HG02970 (cell line): ENCODE measurements around the gene ATP11B.
A peak's percentile ranks its signal among the peaks of the same experiment; 100 is the strongest.

Source experiments
- ATAC-seq: cut with Tn5 transposase; IDR thresholded peaks from one replicate; pipeline ENCODE4 v1.9.1; 2021; ENCODE audit warnings: mild to moderate bottlenecking, moderate library complexity, moderate number of reproducible peaks; ENCODE audit not compliant: unreplicated experiment, low FRiP score

ATP11B gene

DNA sequence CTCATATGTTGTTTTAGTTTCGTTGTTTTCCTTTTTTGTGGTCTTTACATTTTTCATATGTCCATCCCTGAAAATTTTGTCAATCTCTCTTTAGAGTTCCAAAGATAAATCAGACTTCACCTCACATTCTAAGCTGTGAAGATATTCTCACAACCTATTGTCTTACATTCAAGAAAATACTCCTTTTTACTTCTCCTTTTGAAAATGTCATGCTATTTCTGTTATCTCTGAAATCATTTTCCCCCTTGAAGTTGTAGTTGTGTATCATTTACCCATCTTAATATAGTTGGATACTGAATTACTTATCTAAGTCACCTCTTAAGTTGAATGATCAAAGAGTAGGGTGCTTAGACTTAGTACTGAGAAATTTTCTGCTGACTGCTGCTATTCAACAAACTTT, 112.7 kb downstream of the ATP11B start:
- ATAC-seq = no peak

DNA sequence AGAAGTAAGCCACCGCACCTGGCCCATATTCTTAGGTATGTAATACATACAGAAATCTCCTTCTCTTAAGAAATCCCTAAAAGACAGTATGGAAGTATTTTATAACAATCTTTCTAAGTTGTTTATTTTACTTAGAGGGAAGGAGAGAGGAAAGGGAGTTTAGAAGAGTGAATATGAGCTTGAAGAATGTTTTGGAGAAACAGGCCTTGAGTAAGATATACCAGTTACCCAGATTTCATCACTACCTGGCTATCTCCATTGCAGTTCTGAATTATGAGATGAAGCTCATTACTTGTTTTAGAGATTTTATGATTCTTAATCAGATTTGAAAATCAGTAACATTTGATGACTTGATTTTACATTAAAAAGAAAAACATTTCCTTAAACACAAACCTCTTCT, 115.2 kb downstream of the ATP11B start:
- ATAC-seq = no peak

GRCh38 chr3:182909318-182910040, 116.2 kb downstream of the ATP11B start:
- no peak for ATAC-seq

GRCh38 chr3:182910936-182911781, 117.9 kb downstream of the ATP11B start:
- ATAC-seq = no peak

GRCh38 chr3:182911782-182912111, 118.4 kb downstream of the ATP11B start:
- ATAC-seq = no peak

DNA sequence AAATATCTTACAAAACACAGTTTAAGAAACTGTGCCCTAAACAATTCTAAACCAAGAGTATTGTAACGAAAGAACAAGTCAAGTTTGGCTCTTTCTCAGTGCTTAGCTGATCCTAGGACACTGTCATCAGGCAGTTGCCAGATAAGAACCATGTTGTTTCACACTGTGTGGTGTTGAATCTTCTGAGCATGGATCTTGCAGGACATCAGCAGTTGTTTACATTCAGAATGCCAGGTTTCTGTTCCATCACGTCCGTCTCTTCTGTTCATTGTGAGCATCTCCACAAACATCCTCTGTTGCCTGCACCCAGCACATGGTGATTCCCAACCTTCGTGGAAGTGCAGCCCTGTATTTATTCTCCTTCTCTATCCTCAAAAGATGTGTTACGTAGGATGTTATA, 119.2 kb downstream of the ATP11B start:
- ATAC-seq = no peak

- ATAC-seq = no peak
Measured at GRCh38 chr3:182913889-182914288, 120.6 kb downstream of the ATP11B start.

DNA sequence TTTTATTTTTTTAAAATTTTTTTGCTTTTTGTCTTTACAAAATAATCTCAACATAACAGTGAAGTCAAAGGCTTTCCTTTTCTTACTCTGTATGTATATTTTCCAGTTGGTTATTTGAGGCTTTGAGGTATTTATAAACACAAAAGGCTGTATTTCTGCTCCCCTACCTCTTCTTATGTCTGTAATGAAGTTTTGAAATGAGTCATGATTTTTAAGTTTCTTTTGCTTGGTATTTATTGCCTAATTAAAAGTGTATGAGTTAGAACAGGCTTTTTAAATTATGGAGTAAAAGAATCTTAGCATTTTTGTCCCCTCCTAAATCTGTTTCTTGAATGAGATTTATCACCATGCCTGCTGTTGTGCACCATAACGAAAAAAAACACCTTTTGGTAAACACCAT, 121.0 kb downstream of the ATP11B start:
- ATAC-seq = no peak

GRCh38 chr3:182917134-182917533, 123.8 kb downstream of the ATP11B start:
- ATAC-seq = no peak

GRCh38 chr3:182919866-182920357, 126.6 kb downstream of the ATP11B start:
- no peak for ATAC-seq

DNA sequence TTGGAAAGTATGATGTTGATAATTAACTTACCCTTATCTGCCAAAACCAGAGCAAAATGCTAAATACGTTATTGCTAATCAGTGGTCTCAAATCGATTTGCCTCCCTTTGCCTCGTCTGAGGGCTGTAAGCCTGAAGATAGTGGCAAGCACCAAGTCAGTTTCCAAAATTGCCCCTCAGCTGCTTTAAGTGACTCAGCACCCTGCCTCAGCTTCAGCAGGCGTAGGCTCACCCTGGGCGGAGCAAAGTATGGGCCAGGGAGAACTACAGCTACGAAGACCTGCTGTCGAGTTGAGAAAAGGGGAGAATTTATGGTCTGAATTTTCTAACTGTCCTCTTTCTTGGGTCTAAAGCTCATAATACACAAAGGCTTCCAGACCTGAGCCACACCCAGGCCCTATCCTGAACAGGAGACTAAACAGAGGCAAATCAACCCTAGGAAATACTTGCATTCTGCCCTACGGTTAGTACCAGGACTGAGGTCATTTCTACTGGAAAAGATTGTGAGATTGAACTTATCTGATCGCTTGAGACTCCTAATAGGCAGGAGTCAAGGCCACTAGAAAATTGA, 127.3 kb downstream of the ATP11B start:
- ATAC-seq = no peak

GRCh38 chr3:182921665-182922355, 128.5 kb downstream of the ATP11B start:
- ATAC-seq = no peak

GRCh38 chr3:182925330-182925943, 132.1 kb downstream of the ATP11B start:
- ATAC-seq = peak; percentile 79

GRCh38 chr3:182925944-182926337, 132.6 kb downstream of the ATP11B start:
- no peak for ATAC-seq

DNA sequence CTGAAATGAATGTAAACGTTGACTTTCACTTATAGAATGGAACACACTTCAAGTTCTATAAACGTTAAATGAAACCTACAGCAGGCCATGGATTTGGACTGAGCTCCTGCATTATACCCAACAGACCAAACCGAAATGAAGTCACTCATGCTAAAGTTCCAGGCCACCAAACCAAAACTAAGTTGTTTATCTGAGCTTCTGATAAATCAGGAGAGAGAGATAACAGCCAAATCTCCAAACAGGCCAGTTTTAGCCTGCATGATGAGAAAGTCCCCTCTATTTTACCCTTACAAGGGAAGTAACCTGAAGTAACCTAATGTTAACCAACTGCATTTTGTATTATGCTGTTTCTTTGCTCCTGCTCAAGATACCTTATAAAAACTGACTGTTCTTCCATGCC, 142.5 kb downstream of the ATP11B start:
- no peak for ATAC-seq

DNA sequence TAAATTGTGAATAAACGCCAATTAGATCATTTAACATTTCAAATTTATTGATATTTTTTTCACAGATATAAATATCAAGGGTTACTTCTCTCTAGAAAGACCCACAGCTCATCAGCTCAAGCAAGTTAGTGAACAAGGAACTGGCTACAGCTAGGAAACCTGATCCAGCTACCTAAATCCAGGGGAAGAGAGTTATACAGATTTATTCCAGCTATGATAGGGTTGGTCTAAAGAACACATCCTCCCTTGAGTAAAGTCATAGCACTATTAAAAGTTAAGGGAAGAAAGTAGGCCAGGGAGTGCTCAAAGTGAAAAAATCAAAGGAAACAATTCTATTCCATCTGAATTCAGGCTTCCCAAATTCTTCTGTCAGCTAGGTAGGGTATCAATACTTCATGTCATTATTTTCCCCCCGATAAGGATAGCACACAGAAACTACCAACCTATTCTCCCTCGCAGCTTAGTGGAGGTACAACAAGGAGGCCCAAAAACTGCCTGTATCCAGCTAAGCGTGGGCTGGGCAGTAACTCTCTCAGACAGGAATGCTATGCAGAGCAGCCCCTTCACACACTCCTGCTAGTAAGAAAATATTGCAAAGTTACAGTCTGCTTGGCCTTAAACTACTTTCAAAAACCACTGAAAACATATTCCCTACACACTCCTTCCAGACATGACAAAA, 143.1 kb downstream of the ATP11B start:
- no peak for ATAC-seq

DNA sequence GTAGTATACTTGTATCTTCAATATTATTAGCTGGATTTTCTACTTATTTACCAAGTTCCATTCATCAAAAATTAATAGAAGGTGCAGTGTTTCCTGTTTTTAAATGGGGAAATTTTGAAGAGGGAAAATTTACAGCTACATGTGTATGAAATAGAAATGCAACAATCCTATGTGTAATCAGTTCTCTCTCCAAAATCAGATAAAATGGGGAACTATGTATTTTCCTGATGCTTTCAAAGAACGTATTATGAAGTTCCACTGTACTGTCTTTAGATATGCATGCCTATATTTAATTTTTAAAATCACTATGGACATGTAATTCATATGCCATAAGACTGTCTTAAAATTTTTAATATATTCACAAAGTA, 143.6 kb downstream of the ATP11B start:
- no peak for ATAC-seq

GRCh38 chr3:182937293-182938051, 144.2 kb downstream of the ATP11B start:
- no peak for ATAC-seq

- no peak for ATAC-seq
Measured at GRCh38 chr3:182940266-182940808, 147.0 kb downstream of the ATP11B start.
